K562 (cell line): ENCODE results near the gene DCST1. TPM values are rescaled to one million over a fixed set of nuclear protein-coding genes. Genes with fewer than 3 reads are reported as not detected.

ENCODE experiments used
- CHCHD3 ChIP-seq: fragments of 250-450 bp; sonication (Bioruptor Pico); IDR thresholded peaks from 2 replicates; pipeline ENCODE4 v2.1.2; 2022; ENCODE audit warnings: mild to moderate bottlenecking
- CHD4 ChIP-seq: fragments of 200-600 bp; sonication (generic); IDR thresholded peaks from 3 replicates; pipeline ENCODE4 v1.6.1; 2012; ENCODE audit warnings: low read depth, mild to moderate bottlenecking, mixed read lengths, low read length, inconsistent platforms; ENCODE audit not compliant: insufficient read depth, insufficient replicate concordance, poor library complexity, severe bottlenecking
- GMEB1 ChIP-seq: fragments of 250-450 bp; sonication (Bioruptor Pico); IDR thresholded peaks from 2 replicates; pipeline ENCODE4 v1.4.0; 2020; ENCODE audit warnings: mild to moderate bottlenecking
- HMG20A ChIP-seq: fragments of 450-650 bp; formaldehyde crosslinking; conservative IDR thresholded peaks from 2 replicates; pipeline ENCODE4 v1.4.0; 2020; ENCODE audit warnings: mild to moderate bottlenecking, mixed read lengths
- NR3C1 ChIP-seq: sonication (generic); formaldehyde crosslinking; IDR thresholded peaks from 2 replicates; pipeline ENCODE4 v1.8.1; 2022; ENCODE audit warnings: missing genetic modification reagents
- SMARCC2 ChIP-seq: fragments of 450-650 bp; IDR thresholded peaks from 2 replicates; pipeline ENCODE4 v1.6.1; 2017; ENCODE audit warnings: antibody characterized with exemption, moderate library complexity, mild to moderate bottlenecking, low read depth
- TFE3 ChIP-seq: fragments of 450-650 bp; formaldehyde crosslinking; IDR thresholded peaks from 2 replicates; pipeline ENCODE4 v1.4.0; 2020; ENCODE audit warnings: mild to moderate bottlenecking, mixed read lengths
- ZBTB12 ChIP-seq: fragments of 250-450 bp; sonication (Bioruptor Pico); IDR thresholded peaks from 2 replicates; pipeline ENCODE4 v1.4.0; 2020
- ZBTB49 ChIP-seq: sonication (generic); formaldehyde crosslinking; IDR thresholded peaks from 2 replicates; pipeline ENCODE4 v1.8.0; 2022; ENCODE audit warnings: missing genetic modification reagents, mild to moderate bottlenecking, borderline replicate concordance
- ZNF277 ChIP-seq: fragments of 250-450 bp; sonication (Bioruptor Pico); IDR thresholded peaks from 2 replicates; pipeline ENCODE4 v1.8.0; 2022; ENCODE audit warnings: inconsistent platforms, mild to moderate bottlenecking, moderate library complexity, borderline replicate concordance
- ZNF280B ChIP-seq: fragments of 250-450 bp; sonication (Bioruptor Pico); IDR thresholded peaks from 2 replicates; pipeline ENCODE4 v1.5.1; 2021; ENCODE audit warnings: mild to moderate bottlenecking
- ZNF347 ChIP-seq: fragments of 450-650 bp; formaldehyde crosslinking; IDR thresholded peaks from 2 replicates; pipeline ENCODE4 v1.4.0; 2020; ENCODE audit warnings: low read depth, mild to moderate bottlenecking, moderate library complexity
- ZSCAN29 ChIP-seq: fragments of 450-650 bp; IDR thresholded peaks from 2 replicates; pipeline ENCODE4 v1.6.1; 2017
- polyA plus RNA-seq, 8 experiments: library from polyadenylated mRNA; depleted of rRNA in 4 of 8; stranded (reverse) in 5 of 8; unstranded in 3 of 8; fragments of >200 nt; fragmentation: Nextera tagmentation in 2 of 8; fragmentation: Illumina TruSeq in 1 of 8; extraction: Ambion mirVana in 2 of 8; extraction: Trizol in 1 of 8; gene quantifications; 2 replicates each; pipeline versions ENCODE4 v1.2.1 to v1.2.3, GENCODE V29; 2011 to 2014; ENCODE audit warnings: inconsistent platforms in 1 of 8, missing spikeins in 1 of 8
- total RNA-seq, 7 experiments: library from RNA; depleted of rRNA in 6 of 7; stranded (reverse); fragments of >200 nt in 6 of 7; fragmentation: Illumina TruSeq in 2 of 7; extraction: Trizol in 2 of 7; gene quantifications; 2 replicates each; pipeline versions ENCODE4 v1.2.1 to v1.2.3, GENCODE V29; 2011 to 2021; ENCODE audit warnings: low replicate concordance in 1 of 7

Gene DCST1
- total and polyA plus RNA-seq, 9 of the 15 experiments (the other 6 are each of a cell fraction or from before 2014, with no cell fraction given) = not detected

GRCh38 chr1:155017041-155017945 lies 16.3 kb upstream of the DCST1 start (continued):
- TF ChIP-seq SMARCC2 = no peak
- no peak for TF ChIP-seq ZNF280B (CRISPR knock-in tag)
- no peak for TF ChIP-seq ZNF347
- TF ChIP-seq CHD4 = no peak
- no peak for TF ChIP-seq NR3C1
- TF ChIP-seq ZNF277 (CRISPR knock-in tag) = no peak
- no peak; the same call in 1 of the 2 replicates for TF ChIP-seq GMEB1
- no peak for TF ChIP-seq ZBTB12 (CRISPR knock-in tag)
- no peak for TF ChIP-seq ZSCAN29
- TF ChIP-seq ZBTB49 (CRISPR knock-in tag) = no peak
- no peak for TF ChIP-seq CHCHD3 (CRISPR knock-in tag)
- no peak for TF ChIP-seq TFE3 (CRISPR knock-in tag)
- TF ChIP-seq HMG20A = no peak
